ENCODE results near the gene MOAP1.
"Not testable (repeated sequence)": the region's sequence is repeated elsewhere in the genome, so short reads cannot be mapped to it uniquely, and the experiment has no call there.

Gene MOAP1

DNA sequence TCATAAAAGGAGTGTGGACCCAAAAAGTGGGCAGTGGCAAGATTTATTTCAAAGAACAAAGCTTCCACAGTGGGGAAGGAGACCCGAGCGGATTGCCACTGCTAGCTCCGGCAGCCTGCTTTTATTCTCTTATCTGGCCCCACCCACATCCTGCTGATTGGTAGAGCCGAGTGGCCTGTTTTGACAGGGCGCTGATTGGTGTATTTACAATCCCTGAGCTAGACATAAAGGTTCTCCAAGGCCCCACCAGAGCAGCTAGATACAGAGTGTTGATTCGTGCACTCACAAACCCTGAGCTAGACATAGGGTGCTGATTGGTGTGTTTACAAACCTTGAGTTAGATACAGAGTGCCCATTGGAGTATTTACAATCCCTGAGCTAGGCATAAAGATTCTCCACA lies 15.1 kb downstream of the MOAP1 start:
- not testable (repeated sequence) for ATAC-seq (replicated peaks); H3K36me3 Mint-ChIP-seq; H3K4me3 Mint-ChIP-seq; H3K4me1 Mint-ChIP-seq; H3K9me3 Mint-ChIP-seq; H3K27ac Mint-ChIP-seq; DNase-seq
- peaks cover 0 to 10% of the 10 kb centered on the region in 2 donors for H3K27me3 Mint-ChIP-seq

DNA sequence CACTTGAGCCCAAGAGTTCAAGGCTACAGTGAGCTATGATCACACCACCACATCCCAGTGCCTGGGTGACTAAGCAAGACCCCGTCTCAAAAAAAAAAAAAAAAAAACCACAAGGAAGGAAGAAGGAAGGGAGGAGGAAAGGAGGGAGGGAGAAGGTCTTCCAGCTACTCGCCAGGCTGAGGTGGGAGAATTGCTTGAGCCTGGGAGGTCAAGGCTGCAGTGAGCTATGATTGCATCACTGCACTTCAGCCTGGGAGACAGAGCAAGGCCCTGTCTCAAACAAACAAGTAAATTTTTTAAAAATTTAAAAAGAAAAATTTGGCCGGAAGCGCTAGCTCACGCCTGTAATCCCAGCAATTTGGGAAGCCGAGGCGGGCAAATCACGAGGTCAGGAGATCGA lies 16.1 kb downstream of the MOAP1 start:
- not testable (repeated sequence) for H3K4me3 Mint-ChIP-seq; H3K9me3 Mint-ChIP-seq; ATAC-seq (replicated peaks); H3K4me1 Mint-ChIP-seq; DNase-seq; H3K27me3 Mint-ChIP-seq; H3K27ac Mint-ChIP-seq; H3K36me3 Mint-ChIP-seq

- DNase-seq; H3K4me1 Mint-ChIP-seq; H3K27ac Mint-ChIP-seq; H3K27me3 Mint-ChIP-seq; H3K9me3 Mint-ChIP-seq; H3K4me3 Mint-ChIP-seq; ATAC-seq (replicated peaks); H3K36me3 Mint-ChIP-seq: not testable (repeated sequence)
These were observed 19.1 kb downstream of the MOAP1 start for GRCh38 chr14:93165271-93166265.

DNA sequence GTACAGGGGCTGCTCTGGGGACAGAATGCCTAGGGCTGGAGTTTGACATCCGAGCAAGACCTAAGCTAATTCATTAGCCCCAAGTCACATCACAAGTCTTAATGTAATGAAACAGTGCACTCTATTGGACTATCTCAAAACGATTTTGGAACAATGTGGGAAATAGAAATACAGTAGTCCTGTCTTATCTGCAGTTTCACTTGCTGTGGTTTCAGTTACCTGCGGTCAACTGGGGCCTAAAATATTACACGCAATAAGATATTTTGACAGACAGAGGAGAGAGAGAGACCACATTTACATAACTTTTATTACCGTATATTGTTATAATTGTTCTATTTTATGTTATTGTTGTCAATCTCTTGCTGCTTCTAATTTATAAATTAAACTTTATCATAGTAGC lies 21.1 kb downstream of the MOAP1 start:
- Mint-ChIP-seq H3K27ac (no peak overlapping the region), H3K9me3 (no peaks in the 10 kb centered on the region), H3K4me1 (no peaks in the 10 kb centered on the region), H3K27me3 (no peaks in the 10 kb centered on the region), H3K36me3 (no peaks in the 10 kb centered on the region), H3K4me3 (no peak overlapping the region)
- ATAC-seq (replicated peaks) (no peak), DNase-seq (no peak)

- H3K4me3 Mint-ChIP-seq, result no peak overlapping the region
- no peaks in the 10 kb centered on the region for H3K9me3 Mint-ChIP-seq
- H3K4me1 Mint-ChIP-seq, result no peaks in the 10 kb centered on the region
- ATAC-seq (replicated peaks), result no peak
- H3K36me3 Mint-ChIP-seq, result no peaks in the 10 kb centered on the region
- H3K27me3 Mint-ChIP-seq, result no peaks in the 10 kb centered on the region
- no peak overlapping the region for H3K27ac Mint-ChIP-seq
- DNase-seq, result no peak
These were observed 23.2 kb downstream of the MOAP1 start for GRCh38 chr14:93161411-93161940.

GRCh38 chr14:93160353-93160801 lies 24.3 kb downstream of the MOAP1 start:
- Mint-ChIP-seq H3K27ac (no peak overlapping the region), H3K4me3 (no peak overlapping the region)

DNA sequence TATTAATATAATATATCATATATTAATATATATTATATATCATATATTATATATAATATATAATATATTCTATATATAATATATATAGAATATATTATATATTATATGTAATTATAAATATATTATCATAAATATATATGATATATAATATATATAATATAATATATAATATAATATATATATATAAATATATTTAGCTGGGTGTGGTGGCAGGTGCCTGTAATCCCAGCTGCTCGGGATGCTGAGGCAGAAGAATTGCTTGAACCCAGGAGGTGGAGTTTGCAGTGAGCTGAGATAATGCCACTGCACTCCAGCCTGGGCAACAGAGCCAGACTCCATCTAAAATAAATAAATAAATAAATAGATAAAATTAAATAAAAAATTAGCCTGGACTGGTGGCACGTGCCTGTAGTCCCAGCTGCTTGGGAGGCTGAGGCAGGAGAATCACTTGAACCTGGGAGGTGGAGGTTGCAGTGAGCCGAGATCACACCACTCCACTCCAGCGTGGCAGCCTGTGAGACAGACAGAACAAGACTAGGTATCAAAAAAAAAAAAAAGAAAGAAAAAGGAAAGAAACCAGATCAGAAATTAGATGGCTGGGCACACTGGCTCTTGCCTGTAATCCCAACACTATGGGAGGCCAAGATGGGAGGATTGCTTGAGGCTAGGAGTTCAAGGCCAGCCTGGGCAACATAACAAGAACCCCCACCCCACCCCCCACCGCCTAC lies 24.9 kb downstream of the MOAP1 start:
- not testable (repeated sequence) for ATAC-seq (replicated peaks); DNase-seq; H3K27me3 Mint-ChIP-seq; H3K27ac Mint-ChIP-seq; H3K4me3 Mint-ChIP-seq; H3K36me3 Mint-ChIP-seq; H3K4me1 Mint-ChIP-seq; H3K9me3 Mint-ChIP-seq

More at GRCh38 chr14:93160353-93160801, 24.3 kb downstream of the MOAP1 start:
- DNase-seq, result no peak
- H3K4me1 Mint-ChIP-seq, result no peaks in the 10 kb centered on the region
- no peaks in the 10 kb centered on the region for H3K36me3 Mint-ChIP-seq
- no peaks in the 10 kb centered on the region for H3K9me3 Mint-ChIP-seq
- peak in 1 of 2 donors; percentile 53 for ATAC-seq (replicated peaks)
- H3K27me3 Mint-ChIP-seq, result no peaks in the 10 kb centered on the region

DNA sequence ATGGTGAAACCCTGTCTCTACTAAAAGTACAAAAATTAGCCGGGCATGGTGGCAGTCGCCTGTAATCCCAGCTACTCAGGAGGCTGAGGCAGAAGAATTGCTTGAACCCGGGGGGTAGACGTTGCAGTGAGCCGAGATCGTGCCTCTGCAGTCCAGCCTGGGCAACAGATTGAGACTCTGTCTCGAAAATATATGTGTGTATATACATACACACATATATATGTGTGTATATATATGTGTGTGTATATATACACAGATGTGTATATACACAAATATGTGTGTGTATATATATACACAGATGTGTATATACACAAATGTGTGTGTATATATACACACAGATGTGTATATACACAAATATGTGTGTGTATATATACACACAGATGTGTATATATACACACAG lies 26.3 kb downstream of the MOAP1 start:
- H3K36me3 Mint-ChIP-seq; H3K4me1 Mint-ChIP-seq; ATAC-seq (replicated peaks); H3K27me3 Mint-ChIP-seq; DNase-seq; H3K4me3 Mint-ChIP-seq; H3K9me3 Mint-ChIP-seq; H3K27ac Mint-ChIP-seq: not testable (repeated sequence)

DNA sequence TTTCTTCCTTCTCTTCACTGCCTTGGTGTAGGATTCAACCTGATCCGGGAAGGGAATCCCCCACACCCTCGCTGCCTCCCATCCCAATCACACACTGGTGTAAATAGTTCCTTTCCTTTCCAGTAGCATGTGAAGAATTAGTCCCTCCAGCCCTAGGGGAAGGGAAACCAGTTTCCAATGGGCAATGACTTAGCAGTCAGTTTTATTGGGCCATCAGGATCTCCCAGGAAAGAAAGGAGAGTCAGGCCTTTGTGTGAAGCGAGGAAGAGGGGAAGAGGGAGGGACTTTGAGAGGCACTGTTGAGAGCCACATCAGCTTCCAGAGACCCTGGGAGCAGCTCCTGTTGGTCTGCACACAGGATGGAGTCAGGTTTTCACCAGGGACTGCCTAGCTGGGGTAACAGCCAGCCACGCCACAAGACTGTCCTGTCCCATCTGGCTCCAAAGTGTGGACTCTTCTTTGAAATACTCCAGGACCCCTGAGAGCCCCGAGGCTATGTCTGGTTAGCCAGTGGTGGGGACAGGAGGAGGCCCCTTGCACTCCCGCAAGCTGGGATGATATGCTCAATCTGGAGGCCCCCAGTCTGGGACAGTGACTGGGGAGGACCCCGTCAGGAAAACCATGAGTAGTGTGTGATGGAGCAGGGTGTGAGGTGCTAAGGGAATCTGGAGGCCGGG lies 27.9 kb downstream of the MOAP1 start:
- no peak for DNase-seq
- H3K4me1 Mint-ChIP-seq, result no peaks in the 10 kb centered on the region
- no peaks in the 10 kb centered on the region for H3K36me3 Mint-ChIP-seq
- no peak overlapping the region for H3K27ac Mint-ChIP-seq
- peaks cover 4 to 9% of the 10 kb centered on the region in 2 donors for H3K27me3 Mint-ChIP-seq
- ATAC-seq (replicated peaks), result no peak
- H3K4me3 Mint-ChIP-seq, result no peak overlapping the region
- H3K9me3 Mint-ChIP-seq, result no peaks in the 10 kb centered on the region

DNA sequence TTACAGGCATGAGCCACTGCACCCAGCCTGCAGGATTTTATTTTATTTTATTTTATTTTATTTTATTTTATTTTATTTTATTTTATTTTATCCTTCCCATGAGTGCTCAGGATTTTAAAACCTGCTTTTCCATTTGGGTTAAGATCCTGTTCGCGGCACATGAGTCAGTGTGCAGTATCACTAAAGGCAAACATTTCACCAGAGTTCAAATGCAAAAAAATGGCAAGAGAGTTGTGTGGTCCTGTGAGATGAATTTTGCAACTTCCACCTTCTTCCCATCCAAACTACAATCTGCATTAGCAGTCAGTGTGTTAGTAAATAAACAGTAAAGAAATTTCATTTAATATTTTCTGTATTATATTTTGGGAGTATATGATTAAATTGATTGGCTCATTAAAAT lies 29.0 kb downstream of the MOAP1 start:
- no peaks in the 10 kb centered on the region for H3K36me3 Mint-ChIP-seq
- H3K27me3 Mint-ChIP-seq, result peaks cover 4 to 12% of the 10 kb centered on the region in 2 donors
- no peak for ATAC-seq (replicated peaks)
- no peak overlapping the region for H3K27ac Mint-ChIP-seq
- H3K4me3 Mint-ChIP-seq, result no peak overlapping the region
- DNase-seq, result no peak
- peaks cover 0 to 1% of the 10 kb centered on the region in 2 donors for H3K4me1 Mint-ChIP-seq
- no peaks in the 10 kb centered on the region for H3K9me3 Mint-ChIP-seq

- H3K36me3 Mint-ChIP-seq, result no peaks in the 10 kb centered on the region
- peaks cover 0 to 8% of the 10 kb centered on the region in 2 donors for H3K4me1 Mint-ChIP-seq
- ATAC-seq (replicated peaks), result no peak
- peaks cover 9 to 16% of the 10 kb centered on the region in 2 donors for H3K27me3 Mint-ChIP-seq
- no peak for DNase-seq
- H3K27ac Mint-ChIP-seq, result no peak overlapping the region
- H3K4me3 Mint-ChIP-seq, result no peak overlapping the region
- H3K9me3 Mint-ChIP-seq, result no peaks in the 10 kb centered on the region
These were observed 31.6 kb downstream of the MOAP1 start for GRCh38 chr14:93153121-93153520.

- H3K27me3 Mint-ChIP-seq, result peaks cover 9 to 16% of the 10 kb centered on the region in 2 donors
- peaks cover 0 to 8% of the 10 kb centered on the region in 2 donors for H3K4me1 Mint-ChIP-seq
- no peak for ATAC-seq (replicated peaks)
- H3K9me3 Mint-ChIP-seq, result no peaks in the 10 kb centered on the region
- no peak overlapping the region for H3K27ac Mint-ChIP-seq
- no peak overlapping the region for H3K4me3 Mint-ChIP-seq
- no peak for DNase-seq
- H3K36me3 Mint-ChIP-seq, result no peaks in the 10 kb centered on the region
These were observed 34.2 kb downstream of the MOAP1 start for GRCh38 chr14:93150227-93151208.

DNA sequence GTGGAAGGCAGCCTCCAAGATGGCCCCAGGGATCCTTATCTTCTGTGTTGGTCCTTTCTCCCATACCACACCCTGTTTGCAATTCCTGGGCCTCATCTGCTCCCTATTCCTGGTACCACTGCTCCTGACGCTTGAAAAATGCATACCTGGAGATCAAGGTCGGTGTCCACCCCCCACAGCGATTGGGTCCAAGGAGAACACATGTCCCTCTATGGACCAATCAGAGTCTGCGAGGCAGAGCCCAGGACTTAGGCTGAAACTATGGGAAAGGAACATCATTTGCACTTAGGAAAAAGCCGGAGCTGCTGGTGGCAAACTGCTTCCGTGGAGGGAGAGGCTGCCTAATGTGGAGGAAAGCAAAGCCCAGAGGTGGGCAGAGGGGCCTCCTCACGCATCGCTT lies 35.7 kb downstream of the MOAP1 start:
- Mint-ChIP-seq H3K4me3 (no peak overlapping the region), H3K36me3 (no peaks in the 10 kb centered on the region), H3K27me3 (peaks cover 9 to 16% of the 10 kb centered on the region in 2 donors), H3K27ac (no peak overlapping the region), H3K4me1 (peaks cover 0 to 8% of the 10 kb centered on the region in 2 donors), H3K9me3 (no peaks in the 10 kb centered on the region)
- DNase-seq (no peak), ATAC-seq (replicated peaks) (no peak)

Data from stimulated activated naive B cell treated with anti-CD40 and anti-IgM and Interleukin-4, amounts not matched to agents 10 μg/mL and 1 μg/mL and 100 μg/mL, for 72 hours (primary cell).